Activated T-cell treated with anti-CD3 and anti-CD28 coated beads, Interleukin-2, amount 50 U/mL, for 48 hours (primary cell): Measurements from ENCODE around the gene TTC1.

Experiments
- DNase-seq, 2 experiments: peaks; one replicate each; pipeline ENCODE4 v3.0.0-alpha.2; 2020

TTC1 gene

GRCh38 chr5:160092514-160092913 is 83.6 kb downstream of the TTC1 start:
- no peak for DNase-seq

DNA sequence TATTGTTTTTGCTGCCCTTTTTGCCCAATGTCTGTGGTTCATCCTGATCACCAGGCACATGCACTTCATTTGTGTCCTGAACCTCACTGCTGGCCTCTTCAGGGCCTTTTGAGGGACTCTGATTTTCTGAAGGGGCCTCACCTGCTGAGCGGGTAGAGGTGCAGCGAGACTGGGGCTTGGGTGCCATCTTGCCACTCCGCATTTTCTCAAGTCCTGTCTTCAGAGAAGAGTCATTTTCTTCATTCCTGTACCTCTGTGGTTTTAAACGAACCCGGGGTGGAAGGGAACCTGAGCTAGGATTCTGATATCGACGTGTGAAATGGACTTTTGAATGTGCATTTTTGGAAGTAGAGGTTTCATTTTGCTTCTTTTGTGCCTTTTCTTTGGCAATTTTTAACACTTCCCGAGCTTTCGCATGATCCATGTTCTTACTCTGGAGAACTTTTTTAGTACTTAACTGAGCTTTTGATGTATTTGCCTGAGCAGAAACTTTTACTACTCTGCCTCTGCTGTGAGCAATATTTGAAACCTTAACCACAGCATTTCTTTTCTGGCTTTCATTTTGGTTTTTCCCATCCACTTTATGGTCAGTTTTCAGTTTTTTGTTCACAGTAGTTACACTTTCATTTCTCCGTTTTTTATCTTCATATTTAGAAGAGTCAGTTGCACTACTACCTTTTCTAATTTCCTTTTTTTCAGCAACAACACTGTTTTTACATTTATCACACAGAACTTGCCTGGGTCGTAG is 84.2 kb downstream of the TTC1 start:
- DNase-seq, result no peak

DNA sequence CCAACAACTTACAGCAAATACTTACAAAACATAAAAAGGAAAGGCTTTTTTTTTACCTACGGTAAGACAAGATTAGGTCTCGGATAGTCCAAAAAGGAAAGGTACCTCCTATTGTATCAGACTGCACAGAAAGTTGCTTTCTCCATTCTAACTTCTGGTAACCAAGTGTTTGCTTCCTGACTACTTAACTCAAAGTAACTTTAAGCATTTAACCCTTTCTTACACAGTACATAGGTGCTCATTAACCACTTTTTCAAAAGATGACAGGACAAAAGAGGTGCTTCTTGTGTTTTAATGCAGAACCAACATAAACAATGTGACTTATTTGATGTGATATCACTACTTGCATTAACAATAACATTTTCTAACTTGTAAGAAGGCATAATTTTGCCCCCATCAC is 87.2 kb downstream of the TTC1 start:
- DNase-seq, result no peak

DNA sequence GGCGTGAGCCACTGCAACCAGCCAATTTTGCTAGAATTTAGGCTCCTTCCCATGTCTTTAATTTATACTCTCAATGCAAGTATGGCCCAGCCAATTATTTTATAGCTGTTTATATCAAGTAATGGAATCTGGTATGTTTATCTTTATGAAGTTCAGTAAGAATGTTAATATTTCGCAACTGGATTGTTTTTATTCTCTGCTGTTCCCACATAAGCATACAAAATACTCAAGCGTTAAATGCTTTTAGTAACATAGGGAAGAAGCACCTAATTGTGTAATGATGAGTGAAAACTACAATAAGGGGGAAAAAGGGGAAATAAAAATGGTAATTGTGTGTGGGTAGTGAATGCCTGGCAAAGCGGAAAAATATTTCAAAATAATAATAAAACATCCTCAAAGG is 89.1 kb downstream of the TTC1 start:
- DNase-seq, result no peak

- no peak for DNase-seq
Observed at GRCh38 chr5:160105686-160106360, 96.9 kb downstream of the TTC1 start.

- DNase-seq, result no peak
Observed at GRCh38 chr5:160108124-160108523, 99.2 kb downstream of the TTC1 start.
